SK-N-SH treated with all-trans-retinoic acid at 6 μM for 48 hours (cell line): ENCODE data around the gene UNC45A.
"Not testable (repeated sequence)": the region's sequence is repeated elsewhere in the genome, so short reads cannot be mapped to it uniquely, and the experiment has no call there.

ENCODE experiments used
- ATAC-seq: fragments of 200-7000 bp; cut with Tn5 transposase; 3 replicates; pipeline ENCODE4 v1.9.1; 2020; ENCODE audit warnings: mild to moderate bottlenecking, moderate library complexity
- ARNTL ChIP-seq: fragments of 450-650 bp; formaldehyde crosslinking; IDR thresholded peaks from 2 replicates; pipeline ENCODE4 v1.5.0; 2020; ENCODE audit warnings: low read depth, mild to moderate bottlenecking, moderate library complexity, borderline replicate concordance
- BACH2 ChIP-seq: fragments of 250-450 bp; sonication (Bioruptor Pico); IDR thresholded peaks from 2 replicates; pipeline ENCODE4 v1.9.0; 2021; ENCODE audit warnings: mild to moderate bottlenecking, borderline replicate concordance
- CSDC2 ChIP-seq: fragments of 250-450 bp; sonication (Bioruptor Pico); IDR thresholded peaks from 2 replicates; pipeline ENCODE4 v1.5.0; 2020; ENCODE audit warnings: mild to moderate bottlenecking, moderate library complexity
- CSRNP3 ChIP-seq: fragments of 250-450 bp; sonication (Bioruptor Pico); IDR thresholded peaks from 2 replicates; pipeline ENCODE4 v1.5.1; 2021; ENCODE audit warnings: mild to moderate bottlenecking, moderate library complexity
- ESRRG ChIP-seq: fragments of 250-450 bp; sonication (Bioruptor Pico); IDR thresholded peaks from 2 replicates; pipeline ENCODE4 v1.6.1; 2021; ENCODE audit warnings: mild to moderate bottlenecking
- GLIS3 ChIP-seq: fragments of 250-450 bp; sonication (Bioruptor Pico); IDR thresholded peaks from 2 replicates; pipeline ENCODE4 v1.5.0; 2020; ENCODE audit warnings: mild to moderate bottlenecking, moderate library complexity
- ISL1 ChIP-seq: fragments of 250-450 bp; sonication (Bioruptor Pico); IDR thresholded peaks from 2 replicates; pipeline ENCODE4 v2.1.2; 2022; ENCODE audit warnings: mild to moderate bottlenecking, moderate library complexity
- OSR1 ChIP-seq: fragments of 250-450 bp; sonication (Bioruptor Pico); IDR thresholded peaks from 2 replicates; pipeline ENCODE4 v1.8.0; 2022; ENCODE audit warnings: moderate library complexity, mild to moderate bottlenecking, inconsistent platforms
- POU6F1 ChIP-seq: fragments of 250-450 bp; sonication (Bioruptor Pico); IDR thresholded peaks from 2 replicates; pipeline ENCODE4 v1.8.0; 2021; ENCODE audit warnings: low read depth, mild to moderate bottlenecking, moderate library complexity, borderline replicate concordance
- PPARA ChIP-seq: fragments of 250-450 bp; sonication (Bioruptor Pico); IDR thresholded peaks from 2 replicates; pipeline ENCODE4 v1.5.0; 2020; ENCODE audit warnings: mild to moderate bottlenecking, borderline replicate concordance
- RARB ChIP-seq: fragments of 250-450 bp; sonication (Bioruptor Pico); IDR thresholded peaks from 2 replicates; pipeline ENCODE4 v1.8.0; 2021; ENCODE audit warnings: mild to moderate bottlenecking, moderate library complexity
- SNAI2 ChIP-seq: fragments of 250-450 bp; sonication (Bioruptor Pico); IDR thresholded peaks from 2 replicates; pipeline ENCODE4 v1.5.0; 2020; ENCODE audit warnings: mild to moderate bottlenecking, moderate library complexity
- TCF4 ChIP-seq: fragments of 250-450 bp; sonication (Bioruptor Pico); IDR thresholded peaks from 2 replicates; pipeline ENCODE4 v1.8.0; 2021; ENCODE audit warnings: mild to moderate bottlenecking, moderate library complexity, borderline replicate concordance
- TOX ChIP-seq: fragments of 250-450 bp; sonication (Bioruptor Pico); IDR thresholded peaks from 2 replicates; pipeline ENCODE4 v1.8.0; 2021; ENCODE audit warnings: mild to moderate bottlenecking, moderate library complexity, borderline replicate concordance
- ZC3H10 ChIP-seq: fragments of 250-450 bp; sonication (Bioruptor Pico); IDR thresholded peaks from 2 replicates; pipeline ENCODE4 v1.5.1; 2021; ENCODE audit warnings: mild to moderate bottlenecking, moderate library complexity
- ZFP3 ChIP-seq: fragments of 250-450 bp; sonication (Bioruptor Pico); IDR thresholded peaks from 2 replicates; pipeline ENCODE4 v1.5.0; 2020; ENCODE audit warnings: mild to moderate bottlenecking, moderate library complexity
- ZFP30 ChIP-seq: fragments of 450-650 bp; formaldehyde crosslinking; IDR thresholded peaks from 2 replicates; pipeline ENCODE4 v1.5.0; 2022; ENCODE audit warnings: mild to moderate bottlenecking, moderate library complexity
- ZNF565 ChIP-seq: fragments of 450-650 bp; formaldehyde crosslinking; conservative IDR thresholded peaks from 2 replicates; pipeline ENCODE4 v1.5.0; 2020; ENCODE audit warnings: low read depth, mild to moderate bottlenecking, moderate library complexity
- ZNF70 ChIP-seq: fragments of 450-650 bp; formaldehyde crosslinking; IDR thresholded peaks from 2 replicates; pipeline ENCODE4 v1.5.0; 2020; ENCODE audit warnings: mild to moderate bottlenecking, moderate library complexity
- ZNF8 ChIP-seq: fragments of 450-650 bp; formaldehyde crosslinking; IDR thresholded peaks from 2 replicates; pipeline ENCODE4 v1.5.0; 2020; ENCODE audit warnings: mild to moderate bottlenecking, moderate library complexity
- TF ChIP-seq, protein P1 (sequence below): fragments of 250-450 bp; sonication (Bioruptor Pico); IDR thresholded peaks from 2 replicates; pipeline ENCODE4 v1.8.0; 2020; ENCODE audit warnings: mild to moderate bottlenecking, moderate library complexity, borderline replicate concordance
- TF ChIP-seq, protein P2 (sequence below): fragments of 250-450 bp; sonication (Bioruptor Pico); IDR thresholded peaks from 2 replicates; pipeline ENCODE4 v1.5.1; 2020; ENCODE audit warnings: low read depth, mild to moderate bottlenecking, moderate library complexity

UNC45A gene

DNA sequence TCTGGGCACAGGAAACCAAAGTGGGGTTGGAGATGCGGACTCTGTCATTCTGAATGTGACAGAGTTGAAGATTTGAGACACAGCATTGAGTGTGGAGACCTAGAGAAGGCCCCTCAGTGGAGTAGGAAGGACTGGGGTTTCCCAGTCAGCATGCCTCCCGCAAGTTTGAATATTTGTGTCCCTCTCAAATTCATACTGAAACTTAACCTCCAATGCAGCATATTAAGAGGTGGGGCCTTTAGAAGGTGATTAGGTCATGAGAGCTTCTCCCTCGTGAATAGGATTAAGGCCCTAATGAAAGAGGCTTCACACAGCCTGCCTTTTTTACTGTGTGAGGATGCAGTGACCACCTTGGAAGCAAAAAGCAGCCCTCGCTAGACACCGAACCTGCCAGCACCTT is 10.7 kb upstream of the UNC45A start:
- TF ChIP-seq ZC3H10 (CRISPR knock-in tag) (no peak), CSDC2 (CRISPR knock-in tag) (no peak), POU6F1 (no peak), ZFP30 (no peak), ZNF8 (no peak), TCF4 (no peak), ZFP3 (no peak), GLIS3 (CRISPR knock-in tag) (no peak), SNAI2 (CRISPR knock-in tag) (no peak), CSRNP3 (no peak), ISL1 (CRISPR knock-in tag) (no peak), OSR1 (CRISPR knock-in tag) (no peak), ESRRG (CRISPR knock-in tag) (no peak), ZNF565 (CRISPR knock-in tag) (no peak), PPARA (CRISPR knock-in tag) (no peak), ZNF70 (CRISPR knock-in tag) (no peak), RARB (no peak), ARNTL (CRISPR knock-in tag) (no peak)
- TF ChIP-seq, protein P1, sequence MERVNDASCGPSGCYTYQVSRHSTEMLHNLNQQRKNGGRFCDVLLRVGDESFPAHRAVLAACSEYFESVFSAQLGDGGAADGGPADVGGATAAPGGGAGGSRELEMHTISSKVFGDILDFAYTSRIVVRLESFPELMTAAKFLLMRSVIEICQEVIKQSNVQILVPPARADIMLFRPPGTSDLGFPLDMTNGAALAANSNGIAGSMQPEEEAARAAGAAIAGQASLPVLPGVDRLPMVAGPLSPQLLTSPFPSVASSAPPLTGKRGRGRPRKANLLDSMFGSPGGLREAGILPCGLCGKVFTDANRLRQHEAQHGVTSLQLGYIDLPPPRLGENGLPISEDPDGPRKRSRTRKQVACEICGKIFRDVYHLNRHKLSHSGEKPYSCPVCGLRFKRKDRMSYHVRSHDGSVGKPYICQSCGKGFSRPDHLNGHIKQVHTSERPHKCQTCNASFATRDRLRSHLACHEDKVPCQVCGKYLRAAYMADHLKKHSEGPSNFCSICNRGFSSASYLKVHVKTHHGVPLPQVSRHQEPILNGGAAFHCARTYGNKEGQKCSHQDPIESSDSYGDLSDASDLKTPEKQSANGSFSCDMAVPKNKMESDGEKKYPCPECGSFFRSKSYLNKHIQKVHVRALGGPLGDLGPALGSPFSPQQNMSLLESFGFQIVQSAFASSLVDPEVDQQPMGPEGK (CRISPR knock-in tag), result no peak
- TF ChIP-seq, protein P2, sequence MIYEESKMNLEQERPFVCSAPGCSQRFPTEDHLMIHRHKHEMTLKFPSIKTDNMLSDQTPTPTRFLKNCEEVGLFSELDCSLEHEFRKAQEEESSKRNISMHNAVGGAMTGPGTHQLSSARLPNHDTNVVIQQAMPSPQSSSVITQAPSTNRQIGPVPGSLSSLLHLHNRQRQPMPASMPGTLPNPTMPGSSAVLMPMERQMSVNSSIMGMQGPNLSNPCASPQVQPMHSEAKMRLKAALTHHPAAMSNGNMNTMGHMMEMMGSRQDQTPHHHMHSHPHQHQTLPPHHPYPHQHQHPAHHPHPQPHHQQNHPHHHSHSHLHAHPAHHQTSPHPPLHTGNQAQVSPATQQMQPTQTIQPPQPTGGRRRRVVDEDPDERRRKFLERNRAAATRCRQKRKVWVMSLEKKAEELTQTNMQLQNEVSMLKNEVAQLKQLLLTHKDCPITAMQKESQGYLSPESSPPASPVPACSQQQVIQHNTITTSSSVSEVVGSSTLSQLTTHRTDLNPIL (CRISPR knock-in tag), result no peak

GRCh38 chr15:90926766-90927165 is 8.3 kb upstream of the UNC45A start:
- not testable (repeated sequence) for ATAC-seq

More for the DNA sequence above, 10.7 kb upstream of the UNC45A start:
- ATAC-seq, result no peak

GRCh38 chr15:90928106-90928505 is 7.0 kb upstream of the UNC45A start:
- not testable (repeated sequence) for ATAC-seq

DNA sequence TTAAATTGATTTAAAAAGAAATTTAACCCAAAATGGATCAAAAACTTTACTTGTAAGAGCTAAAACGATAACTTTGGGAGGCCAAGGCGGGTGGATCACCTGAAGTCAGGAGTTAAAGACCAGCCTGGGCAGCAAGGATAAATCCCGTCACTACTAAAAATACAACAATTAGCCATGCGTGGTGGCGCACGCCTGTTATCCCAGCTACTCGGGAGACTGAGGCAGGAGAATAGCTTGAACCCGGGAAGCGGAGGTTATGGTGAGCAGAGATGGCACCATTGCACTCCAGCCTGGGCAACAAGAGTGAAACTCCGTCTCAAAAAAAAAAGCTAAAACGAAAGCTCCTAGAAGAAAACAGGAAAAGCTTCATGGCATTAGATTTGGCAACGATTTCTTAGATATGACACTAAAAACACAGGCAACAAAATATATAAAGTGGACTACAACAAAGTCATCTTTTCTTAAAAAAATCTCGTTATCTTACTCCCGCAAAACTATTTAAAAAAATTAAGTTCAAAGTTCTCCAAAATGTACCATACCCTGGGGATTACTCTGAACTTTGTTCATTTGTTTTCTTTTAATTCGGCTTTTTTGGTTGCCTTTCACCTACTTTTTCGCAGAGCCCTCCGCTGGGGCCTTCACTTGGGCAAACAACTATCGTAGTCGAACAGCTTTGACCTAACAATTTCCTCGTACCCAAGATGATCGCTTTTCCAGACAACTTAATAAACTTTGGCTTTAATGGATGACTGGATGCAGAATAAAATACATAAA is 5.7 kb upstream of the UNC45A start:
- TF ChIP-seq ESRRG (CRISPR knock-in tag) (no peak), CSRNP3 (no peak), GLIS3 (CRISPR knock-in tag) (no peak), PPARA (CRISPR knock-in tag) (no peak), CSDC2 (CRISPR knock-in tag) (no peak), ZNF8 (no peak), ZC3H10 (CRISPR knock-in tag) (no peak), ZNF565 (CRISPR knock-in tag) (no peak), ISL1 (CRISPR knock-in tag) (no peak), SNAI2 (CRISPR knock-in tag) (no peak), ARNTL (CRISPR knock-in tag) (no peak), BACH2 (CRISPR knock-in tag) (no peak), TOX (CRISPR knock-in tag) (no peak), ZFP30 (no peak), TCF4 (no peak), POU6F1 (no peak)
- TF ChIP-seq, protein P2 (CRISPR knock-in tag), result no peak
- TF ChIP-seq, protein P1 (CRISPR knock-in tag), result no peak
- ATAC-seq, result no peak
